Keratinocyte (primary cell): ENCODE results near the gene GFI1. TPM values are rescaled to one million over a fixed set of nuclear protein-coding genes. Genes with fewer than 3 reads are reported as not detected.

ENCODE experiments used
- DNase-seq: peaks from one replicate; pipeline ENCODE4 v3.0.0-alpha.2; 2011; ENCODE audit warnings: low read depth, missing footprints, low spot score
- FAIRE-seq: peaks from 2 replicates; lab custom pipeline; 2011; peaks lifted over from hg19 to GRCh38; lab: Jason Lieb, UNC
- H2AFZ ChIP-seq: 2 replicates; pipeline ENCODE4 v1.6.0; 2012; ENCODE audit warnings: low read length, control low read depth, inconsistent platforms; ENCODE audit not compliant: control insufficient read depth
- H3K27ac ChIP-seq: 2 replicates; pipeline ENCODE4 v1.5.1; 2011; ENCODE audit warnings: low read length; ENCODE audit not compliant: control insufficient read depth, insufficient read depth
- H3K27me3 ChIP-seq: 3 replicates; pipeline ENCODE4 v1.6.0; 2011; ENCODE audit warnings: low read length; ENCODE audit not compliant: control insufficient read depth, insufficient read depth; ENCODE audit errors: extremely low read depth
- H3K36me3 ChIP-seq, 2 experiments: 2 replicates in 1 of 2; 3 replicates in 1 of 2; pipeline ENCODE4 v1.5.1; 2011; ENCODE audit warnings: low read length in 2 of 2, mild to moderate bottlenecking in 1 of 2; ENCODE audit not compliant: control insufficient read depth in 2 of 2, insufficient read depth in 2 of 2; ENCODE audit errors: extremely low read depth in 1 of 2
- H3K4me1 ChIP-seq: 3 replicates; pipeline ENCODE4 v1.5.1; 2011; ENCODE audit warnings: low read length; ENCODE audit not compliant: control insufficient read depth, insufficient read depth; ENCODE audit errors: extremely low read depth
- H3K4me2 ChIP-seq: 3 replicates; pipeline ENCODE4 v1.6.0; 2011; ENCODE audit warnings: low read depth, low read length; ENCODE audit not compliant: control insufficient read depth, insufficient read depth; ENCODE audit errors: extremely low read depth
- H3K4me3 ChIP-seq, 3 experiments: fragments of 200-600 bp in 1 of 3; sonication (generic) in 1 of 3; 2 replicates in 2 of 3; 3 replicates in 1 of 3; pipeline ENCODE4 v1.5.1; 2011 to 2016; ENCODE audit warnings: low read length in 3 of 3, mild to moderate bottlenecking in 3 of 3, control low read depth in 2 of 3, inconsistent platforms in 1 of 3, low read depth in 1 of 3, mixed read lengths in 1 of 3, mixed run types in 1 of 3, moderate library complexity in 1 of 3; ENCODE audit not compliant: control insufficient read depth in 2 of 3, insufficient read depth in 2 of 3; ENCODE audit errors: extremely low read depth in 1 of 3
- H3K79me2 ChIP-seq: 2 replicates; pipeline ENCODE4 v1.6.0; 2012; ENCODE audit warnings: low read length; ENCODE audit not compliant: control insufficient read depth, insufficient read depth
- H3K9ac ChIP-seq: 3 replicates; pipeline ENCODE4 v1.6.0; 2011; ENCODE audit warnings: low read length; ENCODE audit not compliant: control insufficient read depth, insufficient read depth; ENCODE audit errors: extremely low read depth
- H3K9me1 ChIP-seq: 3 replicates; pipeline ENCODE4 v1.6.0; 2011; ENCODE audit warnings: low read length; ENCODE audit not compliant: control insufficient read depth, insufficient read depth; ENCODE audit errors: extremely low read depth
- H3K9me3 ChIP-seq: 2 replicates; pipeline ENCODE4 v1.5.1; 2012; ENCODE audit warnings: low read depth, low read length; ENCODE audit not compliant: control insufficient read depth
- H4K20me1 ChIP-seq: 3 replicates; pipeline ENCODE4 v1.6.0; 2011; ENCODE audit warnings: low read length; ENCODE audit not compliant: control insufficient read depth, insufficient read depth; ENCODE audit errors: extremely low read depth
- CTCF ChIP-seq, 3 experiments: IDR thresholded peaks in 1 of 3; conservative IDR thresholded peaks in 1 of 3; optimal IDR thresholded peaks in 1 of 3; 2 replicates in 2 of 3; 3 replicates in 1 of 3; pipeline versions ENCODE3 to v1.5.1; 2011; ENCODE audit warnings: low read length in 3 of 3, mild to moderate bottlenecking in 3 of 3, moderate library complexity in 2 of 3, control low read depth in 1 of 3, inconsistent platforms in 1 of 3; ENCODE audit not compliant: insufficient read depth in 2 of 3; ENCODE audit errors: extremely low read depth in 1 of 3
- EZH2 ChIP-seq: IDR thresholded peaks from one replicate; pipeline ENCODE4 v1.6.1; 2012; ENCODE audit warnings: inconsistent platforms, mild to moderate bottlenecking, low read length, moderate library complexity
- dilution Hi-C: fragments of 300-500 bp; cut with MboI; formaldehyde crosslinking; loops from one replicate; pipeline ENCODE4 v1.7.0; 2020; ENCODE audit warnings: low sequenced_read_pairs; ENCODE audit not compliant: extremely low pct_ligation_motif_present
- polyA plus RNA-seq, 5 experiments: library from polyadenylated mRNA; depleted of rRNA in 3 of 5; stranded (reverse) in 3 of 5; stranded (forward) in 1 of 5; unstranded in 1 of 5; fragments of >200 nt; gene quantifications; 1 replicate in 1 of 5; 2 replicates in 3 of 5; 3 replicates in 1 of 5; pipeline versions ENCODE4 v1.2.1 to v1.2.3, GENCODE V29; 2011 to 2012; ENCODE audit warnings: missing spikeins in 2 of 5, low read depth in 1 of 5, low replicate concordance in 1 of 5

The GFI1 gene
- polyA plus RNA-seq, 1 donor (not counting 4 experiments of a cell fraction or from before 2014, with no cell fraction given) = 0.17 TPM

GRCh38 chr1:92473781-92474495 lies 12.8 kb downstream of the GFI1 start:
- H3K9ac ChIP-seq = no peak overlapping the region
- no peak overlapping the region for H3K4me3 ChIP-seq
- FAIRE-seq (no peak), DNase-seq (no peak)
- dilution Hi-C loops = no loop called here
- H4K20me1 ChIP-seq = no peaks in the 10 kb centered on the region
- no peaks in the 10 kb centered on the region for H3K36me3 ChIP-seq
- H3K4me2 ChIP-seq = no peak overlapping the region
- no peak overlapping the region for H3K27ac ChIP-seq
- H3K27me3 ChIP-seq = peaks cover 32% of the 10 kb centered on the region
- H3K9me1 ChIP-seq = no peaks in the 10 kb centered on the region
- no peaks in the 10 kb centered on the region for H3K9me3 ChIP-seq
- H3K4me1 ChIP-seq = no peaks in the 10 kb centered on the region
- TF ChIP-seq EZH2 (no peak), CTCF (optimal IDR thresholded peaks at IDR 0.05 in 1 of 3, IDR thresholded peaks at IDR 0.05 in 1 of 3, conservative IDR thresholded peaks at IDR 0.05 in 1 of 3; ENCODE audit: extremely low read depth in 1 of 3, insufficient read depth in 2 of 3, low read length in 3 of 3) (no peak)
- no peak overlapping the region for H2AFZ ChIP-seq
- H3K79me2 ChIP-seq = no peaks in the 10 kb centered on the region

GRCh38 chr1:92470216-92470615 lies 16.5 kb downstream of the GFI1 start:
- no peak overlapping the region for H3K4me2 ChIP-seq
- dilution Hi-C loops = no loop called here
- H2AFZ ChIP-seq = no peak overlapping the region
- H3K27ac ChIP-seq = no peak overlapping the region
- no peaks in the 10 kb centered on the region for H3K9me1 ChIP-seq
- H3K79me2 ChIP-seq = no peaks in the 10 kb centered on the region
- no peak overlapping the region for H3K9ac ChIP-seq
- H3K9me3 ChIP-seq = no peaks in the 10 kb centered on the region
- no peaks in the 10 kb centered on the region for H4K20me1 ChIP-seq
- TF ChIP-seq EZH2 (no peak), CTCF (optimal IDR thresholded peaks at IDR 0.05 in 1 of 3, IDR thresholded peaks at IDR 0.05 in 1 of 3, conservative IDR thresholded peaks at IDR 0.05 in 1 of 3; ENCODE audit: extremely low read depth in 1 of 3, insufficient read depth in 2 of 3, low read length in 3 of 3) (no peak)
- FAIRE-seq (no peak), DNase-seq (no peak)
- no peaks in the 10 kb centered on the region for H3K4me1 ChIP-seq
- peaks cover 5% of the 10 kb centered on the region for H3K27me3 ChIP-seq
- no peaks in the 10 kb centered on the region for H3K36me3 ChIP-seq
- H3K4me3 ChIP-seq = no peak overlapping the region
